GM19397 (cell line): ENCODE measurements around the gene DUSP11.
"Not testable (repeated sequence)": the region's sequence is repeated elsewhere in the genome, so short reads cannot be mapped to it uniquely, and the experiment has no call there.

Source experiments
- ATAC-seq: cut with Tn5 transposase; IDR thresholded peaks from one replicate; pipeline ENCODE4 v1.9.1; 2021; ENCODE audit warnings: mild to moderate bottlenecking, moderate library complexity; ENCODE audit not compliant: unreplicated experiment

DUSP11 gene

GRCh38 chr2:73779467-73780236, at the start of gene DUSP11:
Gene DUSP11 (minus strand): TSS chr2:73780103. CDS start chr2:73779974, 129 bp downstream.
- peak; percentile 96 for ATAC-seq

GRCh38 chr2:73828818-73829570, 49.1 kb upstream of the DUSP11 start, which contains the start of gene STAMBP:
Gene STAMBP (plus strand): TSS chr2:73828961. CDS start chr2:73830857, 1,896 bp downstream.
- ATAC-seq: peak; percentile 85

DNA sequence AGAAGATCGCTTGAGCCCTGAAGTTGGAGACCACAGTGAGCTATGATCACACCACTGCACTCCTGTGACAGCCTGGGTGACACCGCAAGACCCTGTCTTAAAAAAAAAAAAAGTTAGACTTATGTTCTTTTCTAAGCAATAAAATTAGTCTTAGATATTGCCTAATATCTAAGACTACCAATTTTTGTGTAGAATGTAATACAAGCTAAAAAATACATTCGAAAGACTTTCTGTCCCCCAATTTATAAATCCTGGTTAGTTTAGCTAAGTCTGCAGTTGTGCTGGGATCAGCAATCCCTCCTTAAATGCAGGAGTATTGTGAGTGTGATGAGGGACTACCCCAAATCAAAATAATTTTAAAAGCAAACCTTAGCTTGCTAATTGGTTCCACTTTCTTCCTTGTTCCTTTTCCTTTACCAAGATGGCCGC, 48.5 kb upstream of the DUSP11 start:
- no peak for ATAC-seq

GRCh38 chr2:73827660-73828388, 47.9 kb upstream of the DUSP11 start:
- ATAC-seq: no peak

- ATAC-seq: no peak
These were observed 47.1 kb upstream of the DUSP11 start for GRCh38 chr2:73827018-73827417.

DNA sequence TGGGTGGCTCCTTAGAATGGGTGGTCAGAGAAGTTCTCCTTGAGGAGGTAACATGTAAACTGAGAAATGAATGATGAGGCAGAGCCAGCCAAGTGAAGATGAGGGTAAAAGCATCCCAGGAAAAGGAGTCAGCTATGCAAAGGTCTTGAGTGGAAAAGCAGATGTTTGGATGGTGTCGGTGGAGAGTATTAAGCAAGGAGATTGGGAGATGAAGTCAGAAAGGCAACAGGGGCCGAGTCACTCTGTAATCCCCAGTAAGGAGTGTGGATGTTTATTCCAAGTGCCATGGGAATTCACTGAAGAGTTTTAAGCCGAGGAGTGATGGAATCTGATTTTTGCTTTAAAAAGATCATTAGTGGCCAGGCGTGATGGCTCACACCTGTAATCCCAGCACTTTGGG, 45.5 kb upstream of the DUSP11 start:
- no peak for ATAC-seq

- ATAC-seq: no peak
These were observed 44.1 kb upstream of the DUSP11 start for GRCh38 chr2:73823916-73824523.

DNA sequence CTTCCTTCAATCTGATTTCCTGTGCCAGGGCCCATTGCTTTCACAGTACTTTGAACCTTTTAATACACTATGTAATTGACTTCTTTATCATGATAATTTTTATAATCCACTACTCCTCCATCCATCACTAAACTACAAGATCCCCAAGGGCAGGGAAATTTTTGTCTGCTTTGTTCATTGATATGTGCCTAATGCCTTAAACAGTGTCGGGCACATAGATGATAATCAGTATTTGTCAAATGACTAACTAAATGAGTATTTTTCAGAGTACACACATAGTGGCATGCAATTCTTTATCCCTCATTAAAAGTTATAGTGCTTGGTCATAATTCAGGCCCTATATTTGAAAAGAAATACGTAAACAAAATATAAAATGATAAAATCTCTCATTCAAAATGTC, 43.5 kb upstream of the DUSP11 start:
- ATAC-seq: no peak

DNA sequence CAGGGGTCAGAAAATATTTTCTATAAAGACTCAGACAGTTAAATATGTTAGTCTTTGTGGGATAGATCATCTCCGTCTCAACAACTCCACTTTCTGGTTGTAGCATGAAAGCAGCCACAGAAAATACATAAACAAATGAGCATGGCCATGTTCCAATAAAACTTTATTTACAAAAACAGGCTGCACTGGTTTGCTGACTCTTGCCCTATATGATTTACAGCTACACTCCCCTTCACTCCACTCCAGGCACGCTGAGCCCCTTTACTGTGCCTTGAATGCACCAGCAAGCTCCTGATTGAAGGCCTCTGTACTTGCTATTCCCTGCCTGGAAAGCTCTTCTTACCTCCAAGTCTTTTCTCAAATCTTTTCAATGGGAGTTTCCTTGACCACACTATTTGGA, 43.1 kb upstream of the DUSP11 start:
- ATAC-seq: no peak

DNA sequence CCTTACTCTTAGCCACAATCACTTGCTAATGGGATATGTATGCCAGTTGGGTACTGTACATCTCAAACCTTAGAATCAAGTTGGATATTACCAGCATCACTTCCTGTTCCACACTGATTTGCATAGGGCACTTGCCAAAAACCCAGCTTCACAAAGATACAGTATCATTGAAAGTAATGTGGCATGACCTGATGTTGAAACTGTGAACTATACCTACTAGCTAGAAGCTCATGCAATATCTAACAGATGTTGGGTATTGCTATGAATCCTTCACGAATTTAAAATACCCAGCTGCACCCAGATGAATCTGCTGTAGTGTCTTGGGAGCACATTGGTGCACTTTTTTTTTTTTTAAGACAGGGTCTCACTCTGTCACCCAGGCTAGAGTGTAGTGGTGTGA, 42.4 kb upstream of the DUSP11 start:
- peak; percentile 60 for ATAC-seq

DNA sequence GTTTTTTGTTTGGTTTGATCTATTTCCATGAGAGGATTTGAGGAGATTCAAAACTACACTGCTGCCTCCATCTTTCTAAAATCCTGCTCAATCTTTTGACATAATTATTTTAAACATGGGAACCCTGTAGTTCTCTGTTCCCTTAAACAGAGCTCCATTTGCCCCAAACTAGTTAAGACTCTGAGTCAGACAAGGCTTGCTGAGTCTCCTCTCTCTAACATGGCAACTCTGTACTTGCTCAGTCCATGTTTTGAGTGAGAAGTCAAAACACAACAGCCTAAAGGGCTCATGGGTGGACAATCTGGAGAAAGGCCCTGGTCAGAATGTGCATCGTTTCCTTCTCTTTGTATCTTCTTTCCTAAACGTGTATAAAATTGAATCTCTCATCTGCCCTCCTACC, 41.8 kb upstream of the DUSP11 start:
- no peak for ATAC-seq

DNA sequence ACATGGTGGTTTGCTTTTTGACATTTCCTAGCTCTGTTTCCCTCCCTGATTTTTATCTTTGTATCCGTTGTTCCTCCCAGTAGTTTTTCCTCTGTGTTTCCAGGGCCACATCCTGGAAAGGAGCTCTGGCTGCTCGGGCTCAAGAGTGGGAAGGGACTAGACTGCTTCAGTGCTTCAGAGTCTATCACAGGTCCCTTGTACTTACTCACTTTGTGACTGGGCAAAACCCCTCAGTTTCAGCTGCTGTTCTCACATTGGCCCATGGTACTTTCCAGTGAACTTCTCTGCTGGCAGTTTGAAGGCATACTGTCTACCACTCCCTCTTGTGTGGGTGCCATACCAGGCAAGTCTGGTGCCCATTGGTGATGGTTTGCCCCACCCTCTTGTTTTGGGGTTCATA, 41.3 kb upstream of the DUSP11 start:
- ATAC-seq: peak; percentile 60

DNA sequence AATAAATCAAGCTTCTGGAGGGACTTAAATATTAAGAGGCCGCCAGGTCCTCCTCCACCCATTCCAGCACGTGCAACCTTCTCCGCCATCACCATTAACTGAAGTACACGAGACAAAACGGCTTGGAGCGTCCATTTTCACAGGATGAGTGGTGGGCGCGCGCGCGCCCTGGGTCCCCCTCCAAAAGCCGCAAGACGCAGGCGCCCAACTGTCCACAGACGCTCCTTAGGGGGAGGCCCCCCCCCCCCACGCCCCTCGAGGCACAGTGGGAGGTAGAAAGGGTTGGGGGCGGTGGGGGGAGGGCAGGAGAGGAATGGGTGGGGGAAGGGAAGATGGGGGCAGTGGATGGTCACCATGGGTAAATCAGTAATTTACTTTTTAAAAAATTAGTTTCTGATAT, 38.4 kb upstream of the DUSP11 start:
- ATAC-seq: no peak

GRCh38 chr2:73812635-73813034, 32.7 kb upstream of the DUSP11 start:
- ATAC-seq: no peak

DNA sequence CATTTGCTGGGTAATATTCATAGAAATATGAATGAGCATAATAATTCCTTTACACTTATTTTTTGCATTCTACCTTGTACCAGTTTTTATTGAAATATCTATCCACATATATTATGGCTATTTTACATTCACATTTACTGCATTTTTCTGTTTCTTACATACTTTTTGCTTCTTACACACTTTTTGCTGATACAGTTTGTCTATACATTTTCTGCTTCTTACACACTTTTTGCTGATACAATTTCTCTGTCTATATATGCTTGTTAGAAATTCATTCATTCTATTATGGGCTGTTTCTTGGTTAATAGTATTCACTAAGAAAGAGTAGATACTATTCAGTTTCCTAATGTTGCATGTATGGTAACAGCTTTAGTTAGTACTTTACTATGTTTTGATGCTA, 32.0 kb upstream of the DUSP11 start:
- ATAC-seq: no peak

- not testable (repeated sequence) for ATAC-seq
These were observed 4.0 kb upstream of the DUSP11 start, which contains the start of gene C2orf78 for GRCh38 chr2:73783883-73784282. Gene C2orf78 (plus strand): TSS chr2:73784183. CDS start chr2:73784310, 127 bp downstream.

GRCh38 chr2:73783402-73783801, 3.5 kb upstream of the DUSP11 start:
- not testable (repeated sequence) for ATAC-seq

- no peak for ATAC-seq
These were observed 307 bp upstream of the DUSP11 start for GRCh38 chr2:73780237-73780582.

DNA sequence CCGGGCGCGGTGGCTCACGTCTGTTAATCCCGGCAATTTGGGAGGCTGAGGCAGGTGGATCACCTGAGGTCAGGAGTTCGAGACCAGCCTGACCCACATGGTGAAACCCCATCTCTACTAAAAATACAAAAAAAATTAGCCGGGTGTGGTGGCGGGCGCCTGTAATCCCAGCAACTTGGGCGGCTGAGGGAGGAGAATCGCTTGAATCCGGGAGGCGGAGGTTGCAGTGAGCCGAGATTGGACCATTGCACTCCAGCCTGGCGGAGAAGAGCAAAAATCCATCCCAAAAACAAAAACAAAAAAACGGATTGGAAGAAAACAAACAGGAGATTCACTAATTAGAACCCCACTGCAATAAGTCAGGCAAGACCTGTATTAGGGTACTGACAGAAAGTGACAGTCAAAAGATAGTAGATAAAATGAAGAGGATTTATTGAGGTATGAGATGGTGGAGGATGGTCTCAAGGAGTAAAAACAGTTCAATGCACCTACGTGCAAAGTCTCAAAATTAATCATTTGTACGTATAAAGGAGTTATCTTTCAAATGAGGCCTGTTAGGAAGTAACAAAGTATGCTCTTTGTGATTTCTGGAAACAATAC, 936 bp downstream of the DUSP11 start:
- ATAC-seq: not testable (repeated sequence)

DNA sequence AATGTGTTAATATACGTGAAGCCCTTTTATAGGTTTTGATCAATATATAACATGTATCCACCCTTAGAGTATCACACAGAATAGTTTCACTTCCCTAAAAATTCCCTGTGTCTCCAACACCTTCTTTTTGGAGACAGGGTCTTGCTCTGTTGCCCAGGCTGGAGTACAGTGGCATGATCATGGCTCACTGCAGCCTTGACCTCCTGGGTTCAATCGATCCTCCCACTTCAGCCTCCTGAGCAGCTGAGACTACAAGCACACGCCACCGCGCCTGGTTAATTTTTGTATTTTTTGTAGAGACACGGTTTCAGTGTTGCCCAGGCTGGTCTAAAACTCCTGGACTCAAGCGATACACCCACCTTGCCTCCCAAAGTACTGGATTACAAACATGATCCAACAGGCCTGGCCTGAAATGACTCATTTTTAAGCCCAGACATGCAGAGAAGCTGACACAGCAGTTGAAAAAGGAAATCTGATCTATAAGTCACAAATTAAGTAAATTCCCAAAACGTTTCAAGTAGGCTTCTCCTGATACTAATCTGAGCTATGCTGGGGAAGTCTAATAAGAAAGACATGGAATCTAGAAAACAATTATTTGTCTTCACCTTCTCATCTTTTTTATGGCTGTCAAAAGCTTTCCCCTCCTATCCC, 2.9 kb downstream of the DUSP11 start:
- ATAC-seq: no peak
